ENCODE measurements around the gene DPF3.

The DPF3 gene

GRCh38 chr14:72742118-72742837 is 151.6 kb downstream of the DPF3 start:
- H3K4me1 ChIP-seq (ENCODE audit: control insufficient read depth, low read depth, low read length): no peaks in the 10 kb centered on the region
- no peaks in the 10 kb centered on the region for H3K9me3 ChIP-seq (ENCODE audit: control insufficient read depth, low read depth, low read length)
- no peak overlapping the region for H3K27ac ChIP-seq (ENCODE audit: low read length)
- no peaks in the 10 kb centered on the region for H3K36me3 ChIP-seq (ENCODE audit: control insufficient read depth, low read depth, low read length)
- H3K9ac ChIP-seq (ENCODE audit: low read length): no peak overlapping the region
- H3K27me3 ChIP-seq (ENCODE audit: control insufficient read depth, insufficient read depth, low read length): no peaks in the 10 kb centered on the region
- no peak overlapping the region for H3K4me3 ChIP-seq (ENCODE audit: low read length)

DNA sequence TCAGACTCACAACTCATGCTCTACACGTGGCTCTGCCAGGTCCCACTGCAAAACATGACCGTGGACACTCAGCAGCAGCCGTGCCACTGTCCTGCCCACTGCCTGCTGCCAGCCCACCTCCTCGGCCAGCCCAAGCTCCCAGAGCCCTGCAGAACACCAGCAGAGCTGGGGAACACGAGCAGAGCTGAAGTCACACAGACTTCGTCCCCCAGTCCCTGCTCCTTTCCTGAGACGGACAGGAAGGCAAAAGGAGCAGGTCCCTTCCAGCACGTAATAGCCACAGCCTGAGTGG is 152.1 kb downstream of the DPF3 start:
- Histone ChIP-seq H3K4me1 (ENCODE audit: control insufficient read depth, low read depth, low read length) (no peaks in the 10 kb centered on the region), H3K9me3 (ENCODE audit: control insufficient read depth, low read depth, low read length) (no peaks in the 10 kb centered on the region), H3K36me3 (ENCODE audit: control insufficient read depth, low read depth, low read length) (no peaks in the 10 kb centered on the region), H3K27ac (ENCODE audit: low read length) (no peak overlapping the region), H3K27me3 (ENCODE audit: control insufficient read depth, insufficient read depth, low read length) (no peaks in the 10 kb centered on the region), H3K9ac (ENCODE audit: low read length) (no peak overlapping the region), H3K4me3 (ENCODE audit: low read length) (no peak overlapping the region)

DNA sequence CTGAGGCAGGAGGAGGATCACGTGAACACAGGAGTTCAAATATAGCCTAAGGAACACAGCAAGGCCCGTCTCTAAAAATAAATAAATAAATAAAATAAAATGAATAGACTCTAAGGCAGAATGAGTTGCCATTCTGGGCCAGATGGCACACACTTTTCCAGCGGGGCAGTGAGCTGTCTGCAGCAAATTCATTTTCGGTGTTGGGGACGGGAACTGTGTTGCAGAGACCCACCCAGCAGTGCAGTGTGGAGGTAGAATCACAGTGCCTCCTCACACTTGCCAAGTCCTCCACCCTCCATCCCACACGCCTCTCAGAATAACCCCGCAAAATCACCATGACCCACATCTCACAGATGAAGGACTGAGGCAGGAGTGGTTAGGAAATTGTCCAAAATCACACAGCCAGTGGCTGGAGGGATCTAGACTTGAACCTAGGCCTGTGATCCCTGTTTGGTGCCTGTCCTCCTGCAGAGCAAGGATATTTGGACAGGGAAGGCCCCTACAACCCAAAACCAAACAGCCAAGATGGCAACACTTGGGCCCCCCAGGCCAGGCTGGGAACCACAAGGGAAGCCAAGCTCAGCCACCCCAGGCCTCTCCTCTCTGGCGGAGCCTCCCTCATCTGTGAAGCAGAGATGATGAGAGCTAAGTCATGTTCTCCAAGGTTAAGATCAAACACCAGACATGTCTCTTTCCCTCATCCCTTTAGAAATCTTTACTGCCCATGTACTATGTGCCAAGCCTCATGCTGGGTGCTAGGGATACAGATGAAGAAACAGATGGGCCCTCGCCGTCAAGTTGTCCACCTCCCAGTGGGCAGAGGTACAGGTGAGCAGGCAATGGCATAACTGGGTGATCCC is 152.7 kb downstream of the DPF3 start:
- Histone ChIP-seq H3K4me1 (ENCODE audit: control insufficient read depth, low read depth, low read length) (no peaks in the 10 kb centered on the region), H3K4me3 (ENCODE audit: low read length) (no peak overlapping the region), H3K9ac (ENCODE audit: low read length) (no peak overlapping the region), H3K27me3 (ENCODE audit: control insufficient read depth, insufficient read depth, low read length) (no peaks in the 10 kb centered on the region), H3K36me3 (ENCODE audit: control insufficient read depth, low read depth, low read length) (no peaks in the 10 kb centered on the region), H3K9me3 (ENCODE audit: control insufficient read depth, low read depth, low read length) (no peaks in the 10 kb centered on the region), H3K27ac (ENCODE audit: low read length) (no peak overlapping the region)

DNA sequence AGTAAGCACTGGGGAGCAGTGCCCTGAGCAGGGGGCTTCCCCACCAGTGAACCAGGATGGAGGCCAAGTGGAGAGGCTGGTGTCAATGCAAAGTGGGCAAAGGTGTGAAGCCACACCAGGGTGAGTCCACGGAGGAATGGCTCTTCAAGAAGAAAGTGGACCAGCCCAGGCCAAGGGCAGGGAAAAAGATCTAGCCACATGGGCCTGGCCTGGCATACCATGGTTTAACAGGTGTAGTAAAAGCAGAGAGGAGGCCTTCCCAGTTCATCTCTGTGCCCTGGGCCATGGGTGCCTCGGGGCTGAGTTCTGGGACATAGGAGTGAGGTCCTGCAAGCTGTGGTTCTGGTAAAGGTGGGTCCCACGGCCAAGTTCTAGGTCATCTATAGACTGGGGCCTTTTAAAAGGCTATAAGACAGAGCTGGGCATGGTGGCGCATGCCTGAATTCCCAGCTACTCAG is 153.4 kb downstream of the DPF3 start:
- Histone ChIP-seq H3K9me3 (ENCODE audit: control insufficient read depth, low read depth, low read length) (no peaks in the 10 kb centered on the region), H3K4me3 (ENCODE audit: low read length) (no peak overlapping the region), H3K36me3 (ENCODE audit: control insufficient read depth, low read depth, low read length) (no peaks in the 10 kb centered on the region), H3K9ac (ENCODE audit: low read length) (no peak overlapping the region), H3K27me3 (ENCODE audit: control insufficient read depth, insufficient read depth, low read length) (no peaks in the 10 kb centered on the region), H3K27ac (ENCODE audit: low read length) (no peak overlapping the region), H3K4me1 (ENCODE audit: control insufficient read depth, low read depth, low read length) (no peaks in the 10 kb centered on the region)

DNA sequence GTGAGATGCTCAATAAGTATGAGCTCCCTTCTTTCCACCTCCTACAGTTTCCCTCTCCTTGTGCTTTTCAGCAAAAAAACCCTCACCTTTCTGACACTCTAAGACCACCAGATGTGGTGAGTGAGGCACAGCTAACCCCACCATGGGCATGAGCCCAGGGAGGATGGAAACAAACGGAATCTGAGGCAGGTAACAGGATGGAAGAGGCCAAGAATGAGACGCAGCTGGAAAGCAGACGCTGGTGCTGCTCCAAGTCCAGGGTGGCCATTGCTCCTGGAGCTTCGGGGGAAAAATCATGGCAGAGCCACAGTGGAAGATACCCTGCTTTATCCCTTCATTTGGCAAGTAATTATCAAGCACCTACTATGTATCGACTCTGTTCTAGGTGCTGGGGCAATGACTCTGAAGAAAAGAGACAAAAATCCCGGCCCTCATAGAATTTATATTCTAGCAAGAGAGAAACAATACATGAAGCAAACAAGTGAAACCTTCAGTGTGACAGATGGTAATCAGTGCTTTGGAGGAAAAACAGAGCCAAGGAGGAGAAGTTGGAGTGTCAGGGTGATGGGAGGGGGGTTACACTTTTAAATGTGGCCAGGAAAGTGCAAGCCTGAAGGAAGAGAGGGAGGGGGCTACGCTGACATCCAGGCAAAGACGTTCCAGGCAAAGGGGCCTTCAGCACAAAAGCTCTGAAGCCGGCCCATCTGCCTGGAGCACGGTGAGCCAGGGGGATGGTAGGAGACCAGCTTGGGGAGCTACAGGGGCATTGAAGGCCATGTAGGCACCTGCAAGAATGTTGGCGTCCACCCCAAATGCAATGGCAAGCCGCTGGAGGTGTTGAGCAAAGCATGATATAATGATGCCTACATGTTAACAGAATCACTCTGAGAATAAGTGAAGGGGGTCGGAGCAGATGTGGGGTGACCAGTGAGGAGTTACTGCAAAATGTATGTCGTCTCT is 154.2 kb downstream of the DPF3 start:
- H3K9ac ChIP-seq (ENCODE audit: low read length): no peak overlapping the region
- no peaks in the 10 kb centered on the region for H3K36me3 ChIP-seq (ENCODE audit: control insufficient read depth, low read depth, low read length)
- H3K9me3 ChIP-seq (ENCODE audit: control insufficient read depth, low read depth, low read length): no peaks in the 10 kb centered on the region
- no peak overlapping the region for H3K27ac ChIP-seq (ENCODE audit: low read length)
- H3K4me3 ChIP-seq (ENCODE audit: low read length): no peak overlapping the region
- no peaks in the 10 kb centered on the region for H3K27me3 ChIP-seq (ENCODE audit: control insufficient read depth, insufficient read depth, low read length)
- no peaks in the 10 kb centered on the region for H3K4me1 ChIP-seq (ENCODE audit: control insufficient read depth, low read depth, low read length)

DNA sequence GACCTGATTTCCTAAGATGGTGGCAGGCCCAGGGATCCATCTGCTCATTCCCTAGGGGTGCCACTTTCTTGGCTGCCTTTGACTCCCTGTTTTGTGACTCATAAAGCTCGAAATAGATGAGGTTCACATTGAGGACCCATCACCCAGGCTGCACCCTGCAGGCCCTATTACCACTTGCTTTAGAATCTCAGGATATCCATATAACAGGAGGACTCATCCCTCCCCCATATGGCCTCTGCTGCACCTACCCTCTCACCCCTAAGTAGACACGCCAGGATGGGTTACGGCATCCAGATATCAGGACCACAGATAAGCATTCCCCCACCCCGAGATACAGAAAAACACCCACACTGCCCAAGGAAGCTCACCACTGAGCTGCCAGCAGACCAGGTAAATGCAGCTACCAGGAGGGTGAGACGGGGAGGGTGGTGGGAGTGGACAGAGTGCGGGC is 155.7 kb downstream of the DPF3 start:
- H3K9me3 ChIP-seq (ENCODE audit: control insufficient read depth, low read depth, low read length): no peaks in the 10 kb centered on the region
- H3K27me3 ChIP-seq (ENCODE audit: control insufficient read depth, insufficient read depth, low read length): no peaks in the 10 kb centered on the region
- H3K4me1 ChIP-seq (ENCODE audit: control insufficient read depth, low read depth, low read length): no peaks in the 10 kb centered on the region
- no peak overlapping the region for H3K27ac ChIP-seq (ENCODE audit: low read length)
- no peaks in the 10 kb centered on the region for H3K36me3 ChIP-seq (ENCODE audit: control insufficient read depth, low read depth, low read length)
- no peak overlapping the region for H3K4me3 ChIP-seq (ENCODE audit: low read length)
- no peak overlapping the region for H3K9ac ChIP-seq (ENCODE audit: low read length)

DNA sequence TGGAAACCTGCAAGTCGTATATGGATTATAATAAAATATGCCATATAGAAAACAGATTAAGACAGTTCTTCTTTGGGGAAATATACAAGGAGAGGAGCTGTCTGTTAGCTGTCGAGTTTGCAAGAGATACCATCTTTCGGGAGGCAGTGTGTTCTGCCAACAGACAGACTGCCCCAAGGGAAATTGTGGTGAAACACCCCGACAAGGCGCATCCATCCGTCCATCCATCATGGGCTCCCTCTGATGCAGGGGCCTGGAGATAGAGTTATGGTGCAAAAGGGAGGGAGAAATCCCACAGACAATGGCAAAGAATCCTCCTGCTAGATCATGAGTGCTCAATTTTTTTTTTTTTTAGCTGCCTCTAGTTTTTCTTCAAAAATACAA is 156.3 kb downstream of the DPF3 start:
- no peaks in the 10 kb centered on the region for H3K9me3 ChIP-seq (ENCODE audit: control insufficient read depth, low read depth, low read length)
- no peaks in the 10 kb centered on the region for H3K36me3 ChIP-seq (ENCODE audit: control insufficient read depth, low read depth, low read length)
- H3K4me3 ChIP-seq (ENCODE audit: low read length): no peak overlapping the region

DNA sequence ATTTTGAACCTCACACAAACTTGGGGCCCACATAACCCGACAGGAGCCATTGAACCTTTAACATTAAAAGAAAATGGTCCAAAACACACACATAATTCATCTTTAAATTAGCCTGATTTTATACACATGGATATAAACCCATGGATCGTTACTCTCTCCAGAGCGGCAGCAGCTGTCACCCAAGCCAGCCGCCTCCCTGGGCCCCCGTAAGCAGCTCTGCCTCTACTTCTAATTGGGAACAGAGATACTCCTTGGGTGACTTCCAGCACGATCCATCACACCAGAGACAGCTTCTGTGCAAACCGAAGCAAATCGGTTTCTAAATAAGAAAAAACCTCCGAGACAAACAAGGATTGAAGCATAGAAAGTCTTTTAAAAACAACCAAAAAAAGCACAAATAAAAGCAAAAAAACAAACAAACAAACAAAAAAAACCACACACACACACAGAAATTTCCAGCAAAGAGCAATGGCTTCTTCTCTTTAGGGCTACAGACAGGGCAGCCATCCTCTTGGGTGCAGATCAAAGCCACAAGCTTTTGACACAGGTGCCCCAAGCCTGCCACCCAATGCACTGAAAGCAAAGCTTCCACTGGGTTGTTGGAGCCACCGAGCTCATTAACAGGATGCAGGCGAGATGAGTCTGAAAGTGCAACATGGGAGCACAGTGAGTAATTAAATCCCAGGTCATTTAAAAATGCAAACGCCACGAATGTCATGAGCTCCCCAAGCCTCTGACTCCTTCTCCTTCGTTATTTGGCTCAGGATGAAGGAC is 156.9 kb downstream of the DPF3 start:
- Histone ChIP-seq H3K9me3 (ENCODE audit: control insufficient read depth, low read depth, low read length) (no peaks in the 10 kb centered on the region), H3K36me3 (ENCODE audit: control insufficient read depth, low read depth, low read length) (no peaks in the 10 kb centered on the region), H3K4me3 (ENCODE audit: low read length) (no peak overlapping the region), H3K27me3 (ENCODE audit: control insufficient read depth, insufficient read depth, low read length) (no peaks in the 10 kb centered on the region), H3K9ac (ENCODE audit: low read length) (no peak overlapping the region), H3K4me1 (ENCODE audit: control insufficient read depth, low read depth, low read length) (no peaks in the 10 kb centered on the region), H3K27ac (ENCODE audit: low read length) (no peak overlapping the region)

More for the DNA sequence above, 156.3 kb downstream of the DPF3 start:
- Histone ChIP-seq H3K27ac (ENCODE audit: low read length) (no peak overlapping the region), H3K27me3 (ENCODE audit: control insufficient read depth, insufficient read depth, low read length) (no peaks in the 10 kb centered on the region), H3K4me1 (ENCODE audit: control insufficient read depth, low read depth, low read length) (no peaks in the 10 kb centered on the region), H3K9ac (ENCODE audit: low read length) (no peak overlapping the region)

GRCh38 chr14:72736308-72736707 is 157.6 kb downstream of the DPF3 start:
- no peaks in the 10 kb centered on the region for H3K36me3 ChIP-seq (ENCODE audit: control insufficient read depth, low read depth, low read length)

DNA sequence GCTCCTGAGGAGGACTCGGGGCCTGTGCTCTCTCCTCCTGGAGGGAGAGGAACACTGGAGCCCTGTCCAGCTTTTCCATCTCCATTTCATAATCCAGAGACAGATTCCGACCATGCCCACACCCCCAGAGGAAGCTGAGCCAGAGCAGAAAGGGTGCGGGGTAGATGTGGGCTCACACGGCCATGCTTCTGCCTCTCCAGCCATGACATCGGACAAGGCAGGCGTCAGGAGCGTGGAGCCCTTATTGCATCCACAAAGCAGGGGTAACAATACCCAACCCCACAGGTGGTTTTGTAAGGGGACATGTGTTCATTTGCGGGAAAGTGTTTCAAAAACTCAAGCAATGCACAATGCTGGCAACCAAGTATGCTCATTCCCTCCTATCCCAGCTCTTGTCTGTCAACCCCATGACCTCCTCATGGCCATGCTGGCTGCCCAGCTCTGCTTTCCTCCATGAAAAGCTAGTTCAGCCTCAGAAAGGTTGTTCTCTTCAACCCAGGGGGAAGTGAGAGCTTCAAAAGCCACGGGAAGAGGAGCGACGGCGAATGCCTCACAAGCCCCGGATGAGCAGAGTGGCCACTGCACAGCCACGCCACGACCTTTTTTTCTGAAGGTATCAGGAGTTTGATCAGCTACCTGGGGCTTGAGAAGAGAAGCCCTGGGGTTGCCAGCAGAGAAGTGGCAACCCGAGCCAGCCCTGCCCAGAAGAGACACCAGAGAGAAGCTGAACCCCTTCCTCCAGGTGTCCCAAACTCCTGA is 161.7 kb downstream of the DPF3 start:
- no peaks in the 10 kb centered on the region for H3K27me3 ChIP-seq (ENCODE audit: control insufficient read depth, insufficient read depth, low read length)
- no peak overlapping the region for H3K4me3 ChIP-seq (ENCODE audit: low read length)
- no peaks in the 10 kb centered on the region for H3K4me1 ChIP-seq (ENCODE audit: control insufficient read depth, low read depth, low read length)
- H3K27ac ChIP-seq (ENCODE audit: low read length): no peak overlapping the region
- no peaks in the 10 kb centered on the region for H3K36me3 ChIP-seq (ENCODE audit: control insufficient read depth, low read depth, low read length)
- no peak overlapping the region for H3K9ac ChIP-seq (ENCODE audit: low read length)
- H3K9me3 ChIP-seq (ENCODE audit: control insufficient read depth, low read depth, low read length): no peaks in the 10 kb centered on the region

More at GRCh38 chr14:72736308-72736707, 157.6 kb downstream of the DPF3 start:
- no peaks in the 10 kb centered on the region for H3K4me1 ChIP-seq (ENCODE audit: control insufficient read depth, low read depth, low read length)
- no peak overlapping the region for H3K27ac ChIP-seq (ENCODE audit: low read length)
- H3K9me3 ChIP-seq (ENCODE audit: control insufficient read depth, low read depth, low read length): no peaks in the 10 kb centered on the region
- H3K9ac ChIP-seq (ENCODE audit: low read length): no peak overlapping the region
- H3K27me3 ChIP-seq (ENCODE audit: control insufficient read depth, insufficient read depth, low read length): no peaks in the 10 kb centered on the region
- H3K4me3 ChIP-seq (ENCODE audit: low read length): no peak overlapping the region

Measured in iPS-18a (cell line).